Measurements from ENCODE around the gene DAB2.
A peak's percentile ranks its signal among the peaks of the same experiment; 100 is the strongest.

The DAB2 gene
- total RNA-seq, result 0 to 2.7 (median 0.21) reads per million in 9 experiments

- peak; percentile 4 to 33 (median 19) for DNase-seq
- H3K27ac Mint-ChIP-seq, result peak within 1 kb of the TSS in 1 of 2 donors; percentile 68
- peak within 1 kb of the TSS; percentile 85 to 86 for H3K4me3 Mint-ChIP-seq
- peaks cover 23 to 52% of the 10 kb centered on the region in 2 donors for H3K27me3 Mint-ChIP-seq
- no peaks in the 10 kb centered on the region for H3K9me3 Mint-ChIP-seq
- H3K36me3 Mint-ChIP-seq (ENCODE audit: insufficient read depth), result no peaks in the 10 kb centered on the region
- H3K4me1 Mint-ChIP-seq (ENCODE audit: low read depth in 2 of 2), result peaks cover 0 to 4% of the 10 kb centered on the region in 2 donors
- peak; percentile 88 for ATAC-seq (replicated peaks)
Observed at GRCh38 chr5:39424736-39425637, at the start of gene DAB2. DAB2 (minus strand) TSS chr5:39424980; CDS start chr5:39394320, 30,660 bp downstream.

- ATAC-seq (replicated peaks) (no peak), DNase-seq (no peak)
- H3K27ac Mint-ChIP-seq, result no peak overlapping the region
- no peak overlapping the region for H3K4me3 Mint-ChIP-seq
- no peaks in the 10 kb centered on the region for H3K9me3 Mint-ChIP-seq
- peaks cover 14 to 24% of the 10 kb centered on the region in 2 donors for H3K27me3 Mint-ChIP-seq
- H3K4me1 Mint-ChIP-seq (ENCODE audit: low read depth in 2 of 2), result no peaks in the 10 kb centered on the region
- H3K36me3 Mint-ChIP-seq (ENCODE audit: insufficient read depth), result no peaks in the 10 kb centered on the region
Observed at GRCh38 chr5:39473156-39473775, 48.5 kb upstream of the DAB2 start.

- Mint-ChIP-seq H3K4me1 (ENCODE audit: low read depth in 2 of 2) (no peaks in the 10 kb centered on the region), H3K4me3 (no peak overlapping the region), H3K9me3 (no peaks in the 10 kb centered on the region), H3K27ac (no peak overlapping the region), H3K36me3 (ENCODE audit: insufficient read depth) (no peaks in the 10 kb centered on the region), H3K27me3 (peaks cover 14 to 24% of the 10 kb centered on the region in 2 donors)
- ATAC-seq (replicated peaks), result no peak
- DNase-seq, result no peak
Observed at GRCh38 chr5:39471836-39472508, 47.2 kb upstream of the DAB2 start.

GRCh38 chr5:39470811-39471210, 46.0 kb upstream of the DAB2 start:
- Mint-ChIP-seq H3K36me3 (ENCODE audit: insufficient read depth) (no peaks in the 10 kb centered on the region), H3K4me1 (ENCODE audit: low read depth in 2 of 2) (no peaks in the 10 kb centered on the region), H3K27me3 (peaks cover 9 to 24% of the 10 kb centered on the region in 2 donors), H3K4me3 (no peak overlapping the region), H3K27ac (no peak overlapping the region), H3K9me3 (no peaks in the 10 kb centered on the region)
- no peak for DNase-seq
- no peak for ATAC-seq (replicated peaks)

- peaks cover 6 to 19% of the 10 kb centered on the region in 2 donors for H3K27me3 Mint-ChIP-seq
Observed at GRCh38 chr5:39469777-39470415, 45.1 kb upstream of the DAB2 start.

GRCh38 chr5:39469176-39469575, 44.4 kb upstream of the DAB2 start:
- no peaks in the 10 kb centered on the region for H3K36me3 Mint-ChIP-seq (ENCODE audit: insufficient read depth)
- no peaks in the 10 kb centered on the region for H3K9me3 Mint-ChIP-seq
- DNase-seq (no peak), ATAC-seq (replicated peaks) (no peak)
- no peaks in the 10 kb centered on the region for H3K4me1 Mint-ChIP-seq (ENCODE audit: low read depth in 2 of 2)
- no peak overlapping the region for H3K4me3 Mint-ChIP-seq
- H3K27ac Mint-ChIP-seq, result no peak overlapping the region
- H3K27me3 Mint-ChIP-seq, result peaks cover 5 to 15% of the 10 kb centered on the region in 2 donors

More at GRCh38 chr5:39469777-39470415, 45.1 kb upstream of the DAB2 start:
- no peak overlapping the region for H3K4me3 Mint-ChIP-seq
- ATAC-seq (replicated peaks) (no peak), DNase-seq (no peak)
- no peaks in the 10 kb centered on the region for H3K4me1 Mint-ChIP-seq (ENCODE audit: low read depth in 2 of 2)
- no peak overlapping the region for H3K27ac Mint-ChIP-seq
- no peaks in the 10 kb centered on the region for H3K36me3 Mint-ChIP-seq (ENCODE audit: insufficient read depth)
- no peaks in the 10 kb centered on the region for H3K9me3 Mint-ChIP-seq

GRCh38 chr5:39466846-39467245, 42.1 kb upstream of the DAB2 start:
- ATAC-seq (replicated peaks), result no peak
- Mint-ChIP-seq H3K27ac (no peak overlapping the region), H3K27me3 (peaks cover 8 to 14% of the 10 kb centered on the region in 2 donors), H3K36me3 (ENCODE audit: insufficient read depth) (no peaks in the 10 kb centered on the region), H3K9me3 (no peaks in the 10 kb centered on the region), H3K4me1 (ENCODE audit: low read depth in 2 of 2) (peaks cover 2 to 8% of the 10 kb centered on the region in 2 donors), H3K4me3 (no peak overlapping the region)
- DNase-seq, result no peak

GRCh38 chr5:39465843-39466242, 41.1 kb upstream of the DAB2 start:
- Mint-ChIP-seq H3K27ac (no peak overlapping the region), H3K36me3 (ENCODE audit: insufficient read depth) (peaks cover 3% of the 10 kb centered on the region), H3K9me3 (no peaks in the 10 kb centered on the region), H3K27me3 (peaks cover 7 to 8% of the 10 kb centered on the region in 2 donors), H3K4me1 (ENCODE audit: low read depth in 2 of 2) (peaks cover 6 to 13% of the 10 kb centered on the region in 2 donors), H3K4me3 (no peak overlapping the region)
- ATAC-seq (replicated peaks) (no peak), DNase-seq (no peak)

GRCh38 chr5:39465097-39465496, 40.3 kb upstream of the DAB2 start:
- DNase-seq (no peak), ATAC-seq (replicated peaks) (no peak)
- no peaks in the 10 kb centered on the region for H3K9me3 Mint-ChIP-seq
- H3K27ac Mint-ChIP-seq, result no peak overlapping the region
- no peak overlapping the region for H3K4me3 Mint-ChIP-seq
- H3K36me3 Mint-ChIP-seq (ENCODE audit: insufficient read depth), result peaks cover 4% of the 10 kb centered on the region
- peaks cover 7 to 8% of the 10 kb centered on the region in 2 donors for H3K27me3 Mint-ChIP-seq
- H3K4me1 Mint-ChIP-seq (ENCODE audit: low read depth in 2 of 2), result peaks cover 6 to 14% of the 10 kb centered on the region in 2 donors

- H3K27me3 Mint-ChIP-seq, result peaks cover 7 to 8% of the 10 kb centered on the region in 2 donors
- H3K27ac Mint-ChIP-seq, result no peak overlapping the region
- peaks cover 4% of the 10 kb centered on the region for H3K36me3 Mint-ChIP-seq (ENCODE audit: insufficient read depth)
- H3K4me1 Mint-ChIP-seq (ENCODE audit: low read depth in 2 of 2), result peaks cover 6 to 14% of the 10 kb centered on the region in 2 donors
- DNase-seq, result no peak
- ATAC-seq (replicated peaks), result no peak
- no peak overlapping the region for H3K4me3 Mint-ChIP-seq
- no peaks in the 10 kb centered on the region for H3K9me3 Mint-ChIP-seq
Observed at GRCh38 chr5:39464088-39464487, 39.3 kb upstream of the DAB2 start.

- no peak for DNase-seq
- peaks cover 6 to 14% of the 10 kb centered on the region in 2 donors for H3K4me1 Mint-ChIP-seq (ENCODE audit: low read depth in 2 of 2)
- peaks cover 4% of the 10 kb centered on the region for H3K36me3 Mint-ChIP-seq (ENCODE audit: insufficient read depth)
- H3K27ac Mint-ChIP-seq, result no peak overlapping the region
- no peaks in the 10 kb centered on the region for H3K9me3 Mint-ChIP-seq
- H3K4me3 Mint-ChIP-seq, result no peak overlapping the region
- H3K27me3 Mint-ChIP-seq, result peaks cover 21 to 25% of the 10 kb centered on the region in 2 donors
- no peak for ATAC-seq (replicated peaks)
Observed at GRCh38 chr5:39462211-39462610, 37.4 kb upstream of the DAB2 start.

GRCh38 chr5:39461007-39461682, 36.4 kb upstream of the DAB2 start:
- ATAC-seq (replicated peaks) (peak; percentile 87), DNase-seq (peak; percentile 7 to 16 (median 8))
- peaks cover 4% of the 10 kb centered on the region for H3K36me3 Mint-ChIP-seq (ENCODE audit: insufficient read depth)
- H3K27me3 Mint-ChIP-seq, result peaks cover 29 to 36% of the 10 kb centered on the region in 2 donors
- no peaks in the 10 kb centered on the region for H3K9me3 Mint-ChIP-seq
- peak overlapping the region; percentile 33 to 39 for H3K4me3 Mint-ChIP-seq
- peaks cover 6 to 14% of the 10 kb centered on the region in 2 donors for H3K4me1 Mint-ChIP-seq (ENCODE audit: low read depth in 2 of 2)
- H3K27ac Mint-ChIP-seq, result peak overlapping the region in 1 of 2 donors; percentile 74
